Measurements from ENCODE around the gene SART3. TPM values are rescaled to one million over a fixed set of nuclear protein-coding genes. Genes with fewer than 3 reads are reported as not detected.
A peak's percentile ranks its signal among the peaks of the same experiment; 100 is the strongest.

SART3 gene
- total and polyA plus RNA-seq, 11 donors, result 13.3 to 33.2 (median 24.0) TPM

DNA sequence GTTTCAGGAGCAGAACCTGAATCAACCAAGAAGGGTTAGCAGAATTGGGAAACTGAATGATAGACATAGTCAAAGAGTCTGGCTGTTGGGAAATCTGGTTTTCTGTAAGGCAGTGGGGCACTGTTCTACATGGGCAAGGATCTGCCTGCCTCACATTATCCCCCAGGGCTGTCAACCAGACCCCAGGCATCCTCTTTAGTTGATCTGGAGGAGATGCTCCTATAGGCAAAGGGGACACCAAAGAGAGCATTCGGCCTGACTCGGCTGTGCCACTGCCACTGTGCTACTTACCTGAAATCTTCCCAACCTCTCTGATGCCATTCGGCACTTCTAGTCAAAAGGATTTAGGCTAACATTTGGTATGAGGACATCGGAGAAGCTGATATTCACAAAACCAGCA is 5.5 kb upstream of the SART3 start:
- Histone ChIP-seq H3K4me1 (peaks cover 0 to 62% (median 38%) of the 10 kb centered on the region in 12 donors), H3K4me3 (no peak overlapping the region), H3K36me3 (peaks cover 0 to 69% (median 63%) of the 10 kb centered on the region in 9 donors), H3K9me3 (no peaks in the 10 kb centered on the region), H3K27me3 (no peaks in the 10 kb centered on the region), H3K27ac (peak overlapping the region in 11 of 12 donors; percentile 4 to 96 (median 52))
- DNase-seq, result no peak
- TF ChIP-seq CTCF (IDR thresholded peaks at IDR 0.05) (no peak), POLR2A (IDR thresholded peaks at IDR 0.05) (no peak)
- intact Hi-C loops (cut with DNase I), result loop anchor here in 8 of 10 donors (1.0 to 10.0 kb wide), 11 partner anchors 50 to 528 kb away; partner anchors contain the start of genes ALKBH2 (in 6 of the 8) and UNG (in 4 of the 8)
- 81 to 96% (median 94%) methylated on average over 4 of the region's 4 CpGs for WGBS, 4 donors
- ATAC-seq, result no peak

GRCh38 chr12:108565976-108566375 is 5.0 kb upstream of the SART3 start:
- DNase-seq (peak; percentile 71 to 86 (median 82)), ATAC-seq (peak in 2 of 4 donors; percentile 8 to 29)
- H3K36me3 ChIP-seq, result peaks cover 0 to 69% (median 63%) of the 10 kb centered on the region in 9 donors
- intact Hi-C loops (cut with DNase I), result loop anchor here in 8 of 10 donors (1.0 to 10.0 kb wide), 13 partner anchors 51 to 529 kb away; partner anchors contain the start of genes ALKBH2 (in 7 of the 8) and UNG (in 4 of the 8)
- TF ChIP-seq CTCF (IDR thresholded peaks at IDR 0.05) (no peak), POLR2A (IDR thresholded peaks at IDR 0.05) (no peak)
- H3K4me1 ChIP-seq, result peaks cover 0 to 64% (median 36%) of the 10 kb centered on the region in 12 donors
- H3K9me3 ChIP-seq, result no peaks in the 10 kb centered on the region
- 0 to 9% (median 6%) methylated on average over 2 of the region's 2 CpGs for WGBS, 4 donors
- H3K27ac ChIP-seq, result peak overlapping the region in 11 of 12 donors; percentile 4 to 96 (median 52)
- H3K4me3 ChIP-seq, result no peak overlapping the region
- no peaks in the 10 kb centered on the region for H3K27me3 ChIP-seq

DNA sequence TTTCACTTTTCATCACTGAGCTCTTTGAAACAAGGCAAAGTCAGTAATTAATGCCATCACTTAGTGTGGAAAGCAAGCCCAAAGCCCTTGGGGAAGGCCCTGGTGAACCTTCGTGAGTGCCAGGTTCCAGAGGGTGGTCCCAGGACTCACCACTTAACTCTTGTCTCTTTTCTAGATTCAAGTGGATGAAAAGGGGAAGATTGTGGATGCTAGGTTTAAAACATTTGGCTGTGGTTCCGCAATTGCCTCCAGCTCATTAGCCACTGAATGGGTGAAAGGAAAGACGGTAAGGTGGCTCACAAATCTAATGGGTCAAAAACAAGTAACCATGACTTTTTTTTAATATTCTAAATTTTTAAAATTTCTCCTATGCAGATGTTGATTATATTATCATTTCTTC is 4.2 kb upstream of the SART3 start:
- ATAC-seq (no peak), DNase-seq (no peak)
- Histone ChIP-seq H3K27me3 (no peaks in the 10 kb centered on the region), H3K4me1 (peaks cover 0 to 65% (median 38%) of the 10 kb centered on the region in 12 donors), H3K9me3 (no peaks in the 10 kb centered on the region), H3K27ac (peak overlapping the region in 9 of 12 donors; percentile 3 to 96 (median 70)), H3K4me3 (no peak overlapping the region), H3K36me3 (peaks cover 0 to 65% (median 63%) of the 10 kb centered on the region in 9 donors)
- 77 to 87% (median 81%) methylated on average over 3 of the region's 3 CpGs for whole genome bisulfite sequencing, 4 donors
- intact Hi-C loops (cut with DNase I), result loop anchor here in 8 of 10 donors (1.0 to 10.0 kb wide), 10 partner anchors 53 to 530 kb away; partner anchors contain the start of genes ALKBH2 (in 7 of the 8) and UNG (in 4 of the 8)
- no peak for TF ChIP-seq POLR2A (IDR thresholded peaks at IDR 0.05)
- TF ChIP-seq CTCF (IDR thresholded peaks at IDR 0.05), result no peak

- Histone ChIP-seq H3K4me1 (peaks cover 0 to 70% (median 42%) of the 10 kb centered on the region in 12 donors), H3K4me3 (no peak overlapping the region), H3K9me3 (no peaks in the 10 kb centered on the region), H3K27me3 (no peaks in the 10 kb centered on the region), H3K27ac (peak overlapping the region in 9 of 12 donors; percentile 3 to 96 (median 70)), H3K36me3 (peaks cover 0 to 61% (median 59%) of the 10 kb centered on the region in 9 donors)
- no peak for TF ChIP-seq POLR2A (IDR thresholded peaks at IDR 0.05)
- TF ChIP-seq CTCF (IDR thresholded peaks at IDR 0.05), result no peak
- ATAC-seq (no peak), DNase-seq (no peak)
- intact Hi-C loops (cut with DNase I), result loop anchor here (1.0 to 10.0 kb wide), 14 partner anchors 53 to 533 kb away; partner anchors contain the start of genes ALKBH2 (in 8 of the 10), UNG (in 5 of the 10), CORO1C (in 2 of the 10) and SSH1 (in 2 of the 10)
Observed at GRCh38 chr12:108564724-108565123, 3.8 kb upstream of the SART3 start.

Data from heart left ventricle (tissue), 16 donors.